SK-N-SH (cell line): ENCODE results near the gene PIEZO2. TPM values are rescaled to one million over a fixed set of nuclear protein-coding genes. Genes with fewer than 3 reads are reported as not detected.

Source experiments
- CTCF ChIA-PET: fragments of 300-600, 350-600 bp; formaldehyde crosslinking; extraction: SDS; loops from one replicate; lab custom pipeline; 2021; lab: Yijun Ruan, JAX
- POLR2A ChIA-PET: fragments of 350-600 bp; sonication (Branson Sonifier 250); formaldehyde crosslinking; extraction: SDS; loops from one replicate; lab custom pipeline; 2020; ENCODE audit warnings: antibody characterized with exemption, inconsistent platforms; lab: Yijun Ruan, JAX
- DNase-seq: peaks from one replicate; pipeline ENCODE4 v3.0.0; 2012
- H2AFZ ChIP-seq: fragments of 200-600 bp; sonication (generic); 2 replicates; pipeline ENCODE4 v1.8.1; 2016; ENCODE audit warnings: antibody characterized with exemption, mild to moderate bottlenecking, low read depth
- H3F3A ChIP-seq: fragments of 200-600 bp; sonication (generic); replicated peaks from 2 replicates; pipeline ENCODE3; 2016; ENCODE audit warnings: antibody characterized with exemption, mild to moderate bottlenecking; ENCODE audit not compliant: insufficient read depth
- H3K27ac ChIP-seq, 2 experiments: fragments of 200-500 bp in 1 of 2; fragments of 200-600 bp in 1 of 2; sonication (Bioruptor generic) in 1 of 2; sonication (generic), shearing (Covaris generic) in 1 of 2; 2 replicates each; pipeline versions ENCODE4 v1.5.1 to v1.6.1; 2014 to 2016; ENCODE audit warnings: low read depth in 2 of 2, inconsistent platforms in 1 of 2, low read length in 1 of 2, mild to moderate bottlenecking in 1 of 2, mixed read lengths in 1 of 2
- H3K27me3 ChIP-seq: fragments of 200-600 bp; sonication (generic), shearing (Covaris generic); 2 replicates; pipeline ENCODE4 v1.6.1; 2016; ENCODE audit warnings: mixed run types; ENCODE audit not compliant: insufficient read depth
- H3K36me3 ChIP-seq, 2 experiments: fragments of 200-500 bp in 1 of 2; fragments of 200-600 bp in 1 of 2; sonication (Bioruptor generic) in 1 of 2; sonication (generic) in 1 of 2; replicated peaks in 1 of 2; 2 replicates each; pipeline versions ENCODE3 to v1.5.1; 2014 to 2016; ENCODE audit warnings: low read length in 1 of 2, mild to moderate bottlenecking in 1 of 2; ENCODE audit not compliant: insufficient read depth in 2 of 2, control insufficient read depth in 1 of 2
- H3K4me1 ChIP-seq, 2 experiments: fragments of 200-500 bp in 1 of 2; fragments of 200-600 bp in 1 of 2; sonication (Bioruptor generic) in 1 of 2; sonication (generic), shearing (Covaris generic) in 1 of 2; 2 replicates each; pipeline versions ENCODE4 v1.5.1 to v1.6.1; 2014 to 2016; ENCODE audit warnings: low read depth in 1 of 2, low read length in 1 of 2, mixed run types in 1 of 2; ENCODE audit not compliant: insufficient read depth in 2 of 2, control insufficient read depth in 1 of 2
- H3K4me2 ChIP-seq: fragments of 200-600 bp; sonication (generic), shearing (Covaris generic); 2 replicates; pipeline ENCODE4 v1.6.1; 2017; ENCODE audit warnings: mixed run types
- H3K4me3 ChIP-seq, 2 experiments: fragments of 200-500 bp in 1 of 2; fragments of 200-600 bp in 1 of 2; sonication (Bioruptor generic) in 1 of 2; sonication (generic), shearing (Covaris generic) in 1 of 2; 2 replicates each; pipeline versions ENCODE4 v1.5.1 to v1.8.1; 2014 to 2016; ENCODE audit warnings: low read depth in 2 of 2, inconsistent platforms in 1 of 2, low read length in 1 of 2, mild to moderate bottlenecking in 1 of 2, mixed read lengths in 1 of 2, moderate library complexity in 1 of 2
- H3K79me2 ChIP-seq: fragments of 200-600 bp; sonication (generic); 2 replicates; pipeline ENCODE4 v1.8.1; 2017; ENCODE audit warnings: mild to moderate bottlenecking; ENCODE audit not compliant: insufficient read depth
- H3K9ac ChIP-seq: fragments of 200-600 bp; sonication (generic); 2 replicates; pipeline ENCODE4 v1.6.1; 2017; ENCODE audit warnings: mixed run types
- H3K9me2 ChIP-seq: fragments of 200-600 bp; sonication (generic); 2 replicates; pipeline ENCODE4 v1.6.1; 2017; ENCODE audit warnings: mixed run types
- H3K9me3 ChIP-seq: fragments of 200-600 bp; sonication (generic); 2 replicates; pipeline ENCODE4 v1.6.1; 2017; ENCODE audit warnings: mixed run types, mild to moderate bottlenecking, moderate library complexity
- H4K20me1 ChIP-seq: fragments of 200-600 bp; sonication (generic); 2 replicates; pipeline ENCODE4 v1.6.1; 2017; ENCODE audit warnings: mild to moderate bottlenecking, mixed run types; ENCODE audit not compliant: insufficient read depth
- EP300 ChIP-seq, 2 experiments: IDR thresholded peaks; 2 replicates each; pipeline versions ENCODE4 v1.4.0 to v1.6.1; 2012; ENCODE audit warnings: borderline replicate concordance in 1 of 2, low read depth in 1 of 2, low read length in 1 of 2
- EZH2phosphoT487 ChIP-seq: fragments of 200-600 bp; sonication (generic); IDR thresholded peaks from 2 replicates; pipeline ENCODE4 v1.6.1; 2017; ENCODE audit warnings: low read depth, mixed run types, mild to moderate bottlenecking, antibody characterized with exemption, moderate library complexity, borderline replicate concordance
- FOSL2 ChIP-seq: IDR thresholded peaks from 2 replicates; pipeline ENCODE4 v1.4.0; 2012; ENCODE audit warnings: low read depth, mild to moderate bottlenecking, moderate library complexity, borderline replicate concordance
- FOXJ3 ChIP-seq: sonication (generic); formaldehyde crosslinking; IDR thresholded peaks from 2 replicates; pipeline ENCODE4 v1.5.1; 2020; ENCODE audit warnings: mild to moderate bottlenecking, missing genetic modification reagents
- GATA2 ChIP-seq: sonication (generic); formaldehyde crosslinking; IDR thresholded peaks from 2 replicates; pipeline ENCODE4 v1.5.0; 2020; ENCODE audit warnings: mild to moderate bottlenecking, missing genetic modification reagents
- JUND ChIP-seq: IDR thresholded peaks from 2 replicates; pipeline ENCODE4 v1.4.0; 2012
- NFIC ChIP-seq: IDR thresholded peaks from 2 replicates; pipeline ENCODE4 v1.4.0; 2012; ENCODE audit warnings: borderline replicate concordance
- NRF1 ChIP-seq: IDR thresholded peaks from 2 replicates; pipeline ENCODE4 v1.6.1; 2012; ENCODE audit warnings: low read depth, mild to moderate bottlenecking, low read length
- RAD21 ChIP-seq: IDR thresholded peaks from 2 replicates; pipeline ENCODE4 v1.6.1; 2012; ENCODE audit warnings: mild to moderate bottlenecking, low read length
- RCOR1 ChIP-seq: fragments of 150-350 bp; IDR thresholded peaks from 2 replicates; pipeline ENCODE4 v1.6.1; 2017; ENCODE audit warnings: antibody characterized with exemption, low read length
- RFX5 ChIP-seq: IDR thresholded peaks from 2 replicates; pipeline ENCODE4 v1.6.1; 2012; ENCODE audit warnings: mild to moderate bottlenecking, improper control_type of control experiment, low read length
- SMC3 ChIP-seq: IDR thresholded peaks from 2 replicates; pipeline ENCODE4 v1.6.1; 2012; ENCODE audit warnings: low read depth, low read length, improper control_type of control experiment
- TCF12 ChIP-seq: IDR thresholded peaks from 2 replicates; pipeline ENCODE4 v1.4.0; 2012
- TEAD4 ChIP-seq: IDR thresholded peaks from 2 replicates; pipeline ENCODE4 v1.4.0; 2012; ENCODE audit warnings: mild to moderate bottlenecking, borderline replicate concordance; ENCODE audit not compliant: insufficient read depth
- YY1 ChIP-seq: IDR thresholded peaks from 2 replicates; pipeline ENCODE4 v1.4.0; 2012; ENCODE audit warnings: low read depth, mild to moderate bottlenecking
- WGBS: methylation state at CpG from one replicate; pipeline ENCODE4 v1.1.6; 2017; ENCODE audit warnings: low lambda C conversion rate; 5-methylcytosine and 5-hydroxymethylcytosine counted together
- polyA plus RNA-seq, 3 experiments: library from polyadenylated mRNA; depleted of rRNA; stranded (reverse); fragments of >200 nt; gene quantifications; 2 replicates each; pipeline ENCODE4 v1.2.3, GENCODE V29; 2012
- TF ChIP-seq, protein P1 (sequence below): IDR thresholded peaks from 2 replicates; pipeline ENCODE4 v1.6.1; 2012; ENCODE audit warnings: mild to moderate bottlenecking, low read depth, low read length, moderate library complexity
- TF ChIP-seq, protein P2 (sequence below): IDR thresholded peaks from 2 replicates; pipeline ENCODE4 v1.4.0; 2012; ENCODE audit warnings: low read depth, borderline replicate concordance
- TF ChIP-seq, protein P3 (sequence below): IDR thresholded peaks from 2 replicates; pipeline ENCODE4; 2012
- TF ChIP-seq, protein P4 (sequence below): IDR thresholded peaks from 2 replicates; pipeline ENCODE4 v1.4.0; 2012; ENCODE audit warnings: low read depth, borderline replicate concordance
- TF ChIP-seq, protein P5 (sequence below): fragments of 150-350 bp; IDR thresholded peaks from 2 replicates; pipeline ENCODE4 v1.6.1; 2016; ENCODE audit warnings: mild to moderate bottlenecking, low read depth, low read length

Gene PIEZO2
- polyA plus RNA-seq, 1 of the 3 experiments (the other 2 are of a cell fraction): not detected

DNA sequence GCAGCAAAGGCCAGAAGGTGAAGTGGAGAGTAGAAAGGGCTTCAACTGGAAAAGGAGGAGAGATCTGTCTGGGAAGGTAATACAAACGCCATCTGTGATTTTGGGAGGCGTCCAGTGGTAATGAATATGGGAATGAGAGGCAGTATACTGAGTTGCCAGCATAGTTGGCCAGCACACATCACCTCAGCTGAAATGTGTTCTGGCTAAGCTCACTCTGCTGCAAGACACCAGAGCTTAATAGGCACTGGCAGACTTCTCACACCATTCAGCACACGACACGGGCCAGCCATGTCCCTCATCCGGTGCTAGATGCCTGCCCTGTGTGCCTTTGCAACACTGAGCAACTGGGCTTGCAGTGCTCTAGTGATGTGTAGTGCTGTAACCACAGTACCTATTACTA lies 277.1 kb downstream of the PIEZO2 start (continued):
- TF ChIP-seq, protein P1, sequence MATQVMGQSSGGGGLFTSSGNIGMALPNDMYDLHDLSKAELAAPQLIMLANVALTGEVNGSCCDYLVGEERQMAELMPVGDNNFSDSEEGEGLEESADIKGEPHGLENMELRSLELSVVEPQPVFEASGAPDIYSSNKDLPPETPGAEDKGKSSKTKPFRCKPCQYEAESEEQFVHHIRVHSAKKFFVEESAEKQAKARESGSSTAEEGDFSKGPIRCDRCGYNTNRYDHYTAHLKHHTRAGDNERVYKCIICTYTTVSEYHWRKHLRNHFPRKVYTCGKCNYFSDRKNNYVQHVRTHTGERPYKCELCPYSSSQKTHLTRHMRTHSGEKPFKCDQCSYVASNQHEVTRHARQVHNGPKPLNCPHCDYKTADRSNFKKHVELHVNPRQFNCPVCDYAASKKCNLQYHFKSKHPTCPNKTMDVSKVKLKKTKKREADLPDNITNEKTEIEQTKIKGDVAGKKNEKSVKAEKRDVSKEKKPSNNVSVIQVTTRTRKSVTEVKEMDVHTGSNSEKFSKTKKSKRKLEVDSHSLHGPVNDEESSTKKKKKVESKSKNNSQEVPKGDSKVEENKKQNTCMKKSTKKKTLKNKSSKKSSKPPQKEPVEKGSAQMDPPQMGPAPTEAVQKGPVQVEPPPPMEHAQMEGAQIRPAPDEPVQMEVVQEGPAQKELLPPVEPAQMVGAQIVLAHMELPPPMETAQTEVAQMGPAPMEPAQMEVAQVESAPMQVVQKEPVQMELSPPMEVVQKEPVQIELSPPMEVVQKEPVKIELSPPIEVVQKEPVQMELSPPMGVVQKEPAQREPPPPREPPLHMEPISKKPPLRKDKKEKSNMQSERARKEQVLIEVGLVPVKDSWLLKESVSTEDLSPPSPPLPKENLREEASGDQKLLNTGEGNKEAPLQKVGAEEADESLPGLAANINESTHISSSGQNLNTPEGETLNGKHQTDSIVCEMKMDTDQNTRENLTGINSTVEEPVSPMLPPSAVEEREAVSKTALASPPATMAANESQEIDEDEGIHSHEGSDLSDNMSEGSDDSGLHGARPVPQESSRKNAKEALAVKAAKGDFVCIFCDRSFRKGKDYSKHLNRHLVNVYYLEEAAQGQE: no peak

DNA sequence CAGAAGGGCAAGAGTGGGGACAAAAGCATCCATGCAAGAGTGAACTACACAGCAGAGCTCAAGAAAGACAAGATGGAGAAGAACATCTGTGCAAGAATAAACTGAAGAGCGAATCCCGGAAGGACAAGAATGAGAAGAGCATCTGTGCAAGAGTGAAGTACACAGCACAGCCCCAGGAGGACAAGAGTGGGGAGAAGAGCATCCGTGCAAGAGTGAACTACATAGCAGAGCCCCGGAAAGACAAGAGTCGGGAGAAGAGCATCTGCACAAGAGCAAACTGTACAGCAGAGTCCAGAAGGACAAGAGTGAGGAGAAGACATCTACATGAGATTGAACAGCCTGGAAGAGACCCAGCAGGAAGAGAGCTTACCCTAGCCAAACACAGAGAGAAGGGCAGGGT lies 284.6 kb downstream of the PIEZO2 start:
- H3K36me3 ChIP-seq: no peaks in the 10 kb centered on the region
- 2% methylated on average over 5 of the region's 5 CpGs for WGBS
- CTCF ChIA-PET: interaction anchor here (1.2 kb wide), 1 partner anchor 12 kb away, joined by 3 read pairs; no protein-coding TSS in a partner anchor

More for the DNA sequence above, 284.6 kb downstream of the PIEZO2 start:
- Histone ChIP-seq H3K4me1 (no peaks in the 10 kb centered on the region), H2AFZ (no peak overlapping the region), H3K4me2 (no peak overlapping the region), H3K9me2 (no peaks in the 10 kb centered on the region), H3K79me2 (no peaks in the 10 kb centered on the region), H3K4me3 (no peak overlapping the region), H3F3A (no peaks in the 10 kb centered on the region), H3K27me3 (peaks cover 10% of the 10 kb centered on the region; the same call in 1 of the 2 replicates), H4K20me1 (no peaks in the 10 kb centered on the region), H3K27ac (no peak overlapping the region), H3K9me3 (no peaks in the 10 kb centered on the region), H3K9ac (no peak overlapping the region)
- POLR2A ChIA-PET: no interaction called here
- TF ChIP-seq NRF1 (no peak), YY1 (no peak), GATA2 (CRISPR knock-in tag) (no peak), JUND (no peak), EP300 (IDR thresholded peaks at IDR 0.05; ENCODE audit: borderline replicate concordance in 1 of 2, low read depth in 1 of 2, low read length in 1 of 2) (no peak), SMC3 (no peak), FOSL2 (no peak), RCOR1 (no peak), FOXJ3 (no peak), NFIC (no peak), TCF12 (no peak), RFX5 (no peak), EZH2phosphoT487 (no peak), TEAD4 (no peak), RAD21 (no peak)
- TF ChIP-seq, protein P2, sequence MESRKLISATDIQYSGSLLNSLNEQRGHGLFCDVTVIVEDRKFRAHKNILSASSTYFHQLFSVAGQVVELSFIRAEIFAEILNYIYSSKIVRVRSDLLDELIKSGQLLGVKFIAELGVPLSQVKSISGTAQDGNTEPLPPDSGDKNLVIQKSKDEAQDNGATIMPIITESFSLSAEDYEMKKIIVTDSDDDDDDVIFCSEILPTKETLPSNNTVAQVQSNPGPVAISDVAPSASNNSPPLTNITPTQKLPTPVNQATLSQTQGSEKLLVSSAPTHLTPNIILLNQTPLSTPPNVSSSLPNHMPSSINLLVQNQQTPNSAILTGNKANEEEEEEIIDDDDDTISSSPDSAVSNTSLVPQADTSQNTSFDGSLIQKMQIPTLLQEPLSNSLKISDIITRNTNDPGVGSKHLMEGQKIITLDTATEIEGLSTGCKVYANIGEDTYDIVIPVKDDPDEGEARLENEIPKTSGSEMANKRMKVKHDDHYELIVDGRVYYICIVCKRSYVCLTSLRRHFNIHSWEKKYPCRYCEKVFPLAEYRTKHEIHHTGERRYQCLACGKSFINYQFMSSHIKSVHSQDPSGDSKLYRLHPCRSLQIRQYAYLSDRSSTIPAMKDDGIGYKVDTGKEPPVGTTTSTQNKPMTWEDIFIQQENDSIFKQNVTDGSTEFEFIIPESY: no peak
- TF ChIP-seq, protein P1: no peak
- TF ChIP-seq, protein P3, sequence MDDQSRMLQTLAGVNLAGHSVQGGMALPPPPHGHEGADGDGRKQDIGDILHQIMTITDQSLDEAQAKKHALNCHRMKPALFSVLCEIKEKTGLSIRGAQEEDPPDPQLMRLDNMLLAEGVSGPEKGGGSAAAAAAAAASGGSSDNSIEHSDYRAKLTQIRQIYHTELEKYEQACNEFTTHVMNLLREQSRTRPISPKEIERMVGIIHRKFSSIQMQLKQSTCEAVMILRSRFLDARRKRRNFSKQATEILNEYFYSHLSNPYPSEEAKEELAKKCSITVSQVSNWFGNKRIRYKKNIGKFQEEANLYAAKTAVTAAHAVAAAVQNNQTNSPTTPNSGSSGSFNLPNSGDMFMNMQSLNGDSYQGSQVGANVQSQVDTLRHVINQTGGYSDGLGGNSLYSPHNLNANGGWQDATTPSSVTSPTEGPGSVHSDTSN: no peak
- TF ChIP-seq, protein P4, sequence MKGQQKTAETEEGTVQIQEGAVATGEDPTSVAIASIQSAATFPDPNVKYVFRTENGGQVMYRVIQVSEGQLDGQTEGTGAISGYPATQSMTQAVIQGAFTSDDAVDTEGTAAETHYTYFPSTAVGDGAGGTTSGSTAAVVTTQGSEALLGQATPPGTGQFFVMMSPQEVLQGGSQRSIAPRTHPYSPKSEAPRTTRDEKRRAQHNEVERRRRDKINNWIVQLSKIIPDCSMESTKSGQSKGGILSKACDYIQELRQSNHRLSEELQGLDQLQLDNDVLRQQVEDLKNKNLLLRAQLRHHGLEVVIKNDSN: no peak
- TF ChIP-seq, protein P5, sequence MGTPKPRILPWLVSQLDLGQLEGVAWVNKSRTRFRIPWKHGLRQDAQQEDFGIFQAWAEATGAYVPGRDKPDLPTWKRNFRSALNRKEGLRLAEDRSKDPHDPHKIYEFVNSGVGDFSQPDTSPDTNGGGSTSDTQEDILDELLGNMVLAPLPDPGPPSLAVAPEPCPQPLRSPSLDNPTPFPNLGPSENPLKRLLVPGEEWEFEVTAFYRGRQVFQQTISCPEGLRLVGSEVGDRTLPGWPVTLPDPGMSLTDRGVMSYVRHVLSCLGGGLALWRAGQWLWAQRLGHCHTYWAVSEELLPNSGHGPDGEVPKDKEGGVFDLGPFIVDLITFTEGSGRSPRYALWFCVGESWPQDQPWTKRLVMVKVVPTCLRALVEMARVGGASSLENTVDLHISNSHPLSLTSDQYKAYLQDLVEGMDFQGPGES: no peak
- DNase-seq: no peak
